Right atrium auricular region (tissue), 2 donors: ENCODE results near the gene MT1B. TPM values are rescaled to one million over a fixed set of nuclear protein-coding genes. Genes with fewer than 3 reads are reported as not detected.

Source experiments
- DNase-seq: peaks from one replicate; pipeline ENCODE4 v3.0.0-alpha.2; 2019; ENCODE audit warnings: low spot score
- H3K27ac ChIP-seq, 2 donors: fragments of 200-600 bp; sonication (generic); 1 replicate in 1 of 2; 2 replicates in 1 of 2; pipeline ENCODE4 v1.5.1; 2016 to 2019
- H3K27me3 ChIP-seq, 2 donors: fragments of 200-600 bp; sonication (generic); one replicate each; pipeline versions ENCODE4 v1.5.1 to v1.6.0; 2017 to 2019
- H3K36me3 ChIP-seq: fragments of 200-600 bp; sonication (generic); one replicate; pipeline ENCODE4 v1.5.1; 2016
- H3K4me1 ChIP-seq, 2 donors: fragments of 200-600 bp; sonication (generic); one replicate each; pipeline versions ENCODE4 v1.5.1 to v1.6.0; 2017 to 2019
- H3K4me3 ChIP-seq, 2 donors: fragments of 200-600 bp; sonication (generic); 1 replicate in 1 of 2; 2 replicates in 1 of 2; pipeline ENCODE4 v1.5.1; 2017 to 2019; ENCODE audit warnings: mild to moderate bottlenecking in 1 of 2, moderate library complexity in 1 of 2
- H3K9me3 ChIP-seq, 2 donors: fragments of 200-600 bp; sonication (generic); one replicate each; pipeline ENCODE4 v1.5.1; 2019
- CTCF ChIP-seq, 2 donors: fragments of 200-600 bp; sonication (generic); IDR thresholded peaks; one replicate each; pipeline ENCODE4 v1.5.1; 2019; ENCODE audit warnings: antibody characterized with exemption in 2 of 2
- total RNA-seq, 2 donors: library from RNA; depleted of rRNA; stranded (reverse); fragments of >200 nt; gene quantifications; one replicate each; pipeline ENCODE4 v1.1.0, GENCODE V29; 2016

Gene MT1B
- total RNA-seq, 2 donors from 2014 or later = not detected

GRCh38 chr16:56607109-56607618, 44.5 kb upstream of the MT1B start:
- DNase-seq = peak; percentile 96
- H3K27me3 ChIP-seq = no peaks in the 10 kb centered on the region
- H3K27ac ChIP-seq = peak overlapping the region; percentile 92 to 98
- no peak overlapping the region for H3K4me3 ChIP-seq
- no peaks in the 10 kb centered on the region for H3K36me3 ChIP-seq
- no peaks in the 10 kb centered on the region for H3K9me3 ChIP-seq
- peaks cover 0 to 63% of the 10 kb centered on the region in 2 donors for H3K4me1 ChIP-seq
- TF ChIP-seq CTCF (IDR thresholded peaks at IDR 0.05) = no peak

- Histone ChIP-seq H3K27me3 (no peaks in the 10 kb centered on the region), H3K4me3 (peak overlapping the region; percentile 30 to 70), H3K4me1 (peaks cover 0 to 63% of the 10 kb centered on the region in 2 donors), H3K36me3 (no peaks in the 10 kb centered on the region), H3K27ac (peak overlapping the region; percentile 92 to 98), H3K9me3 (no peaks in the 10 kb centered on the region)
- no peak for TF ChIP-seq CTCF (IDR thresholded peaks at IDR 0.05)
- DNase-seq = no peak
Measured at GRCh38 chr16:56607675-56608042, 44.0 kb upstream of the MT1B start.

- Histone ChIP-seq H3K4me3 (peak within 1 kb of the TSS; percentile 60 to 70), H3K27me3 (no peaks in the 10 kb centered on the region), H3K4me1 (peaks cover 0 to 63% of the 10 kb centered on the region in 2 donors), H3K9me3 (no peaks in the 10 kb centered on the region), H3K27ac (peak within 1 kb of the TSS; percentile 92 to 98), H3K36me3 (no peaks in the 10 kb centered on the region)
- peak; percentile 98 for DNase-seq
- no peak for TF ChIP-seq CTCF (IDR thresholded peaks at IDR 0.05)
Measured at GRCh38 chr16:56608043-56608875, 43.4 kb upstream of the MT1B start, which contains the start of gene MT2A. Gene MT2A, plus strand, starts transcription at chr16:56608584. Its CDS starts 72 bp downstream, at chr16:56608656.

GRCh38 chr16:56608876-56609462, 42.7 kb upstream of the MT1B start:
- Histone ChIP-seq H3K27me3 (no peaks in the 10 kb centered on the region), H3K27ac (peak overlapping the region; percentile 92 to 98), H3K9me3 (no peaks in the 10 kb centered on the region), H3K4me1 (peaks cover 0 to 63% of the 10 kb centered on the region in 2 donors), H3K36me3 (no peaks in the 10 kb centered on the region), H3K4me3 (peak overlapping the region; percentile 60 to 70)
- peak in 1 of 2 donors; percentile 17 for TF ChIP-seq CTCF (IDR thresholded peaks at IDR 0.05)
- no peak for DNase-seq

- Histone ChIP-seq H3K27me3 (no peaks in the 10 kb centered on the region), H3K4me1 (peaks cover 0 to 63% of the 10 kb centered on the region in 2 donors), H3K4me3 (peak overlapping the region; percentile 60 to 70), H3K36me3 (no peaks in the 10 kb centered on the region), H3K27ac (peak overlapping the region; percentile 92 to 98), H3K9me3 (no peaks in the 10 kb centered on the region)
- peak; percentile 85 for DNase-seq
- peak in 1 of 2 donors; percentile 8 for TF ChIP-seq CTCF (IDR thresholded peaks at IDR 0.05)
Measured at GRCh38 chr16:56609463-56609921, 42.2 kb upstream of the MT1B start.
